Measurements from ENCODE around the gene SYCP2. TPM values are rescaled to one million over a fixed set of nuclear protein-coding genes. Genes with fewer than 3 reads are reported as not detected.

SYCP2 gene
- polyA plus RNA-seq, 1 of the 3 experiments (the other 2 are of a cell fraction), result 0.76 TPM

- TF ChIP-seq FOXJ3 (CRISPR knock-in tag; IDR thresholded peaks at IDR 0.05) (no peak), SIN3A (IDR thresholded peaks at IDR 0.05; ENCODE audit: borderline replicate concordance, low read depth, low read length) (no peak)
Measured at GRCh38 chr20:59955131-59955796, 21.8 kb upstream of the SYCP2 start (continued).

GRCh38 chr20:59954718-59955117 lies 21.3 kb upstream of the SYCP2 start:
- Histone ChIP-seq H3F3A (replicated peaks; ENCODE audit: insufficient read depth) (no peaks in the 10 kb centered on the region), H3K9me2 (no peaks in the 10 kb centered on the region), H3K27ac (ENCODE audit: low read depth in 2 of 2, low read length in 1 of 2) (no peak overlapping the region), H4K20me1 (ENCODE audit: insufficient read depth) (no peaks in the 10 kb centered on the region), H3K9ac (no peak overlapping the region), H3K4me3 (ENCODE audit: low read depth in 2 of 2, low read length in 1 of 2) (no peak overlapping the region), H2AFZ (ENCODE audit: low read depth) (no peak overlapping the region), H3K27me3 (ENCODE audit: insufficient read depth) (no peaks in the 10 kb centered on the region), H3K36me3 (replicated peaks in 1 of 2; ENCODE audit: control insufficient read depth in 1 of 2, insufficient read depth in 2 of 2, low read length in 1 of 2) (peaks cover 0 to 2% of the 10 kb centered on the region in 2 experiments), H3K79me2 (ENCODE audit: insufficient read depth) (no peaks in the 10 kb centered on the region), H3K9me3 (no peaks in the 10 kb centered on the region), H3K4me1 (ENCODE audit: control insufficient read depth in 1 of 2, insufficient read depth in 2 of 2, low read depth in 1 of 2, low read length in 1 of 2) (no peaks in the 10 kb centered on the region), H3K4me2 (no peak overlapping the region)
- TF ChIP-seq TAF1 (IDR thresholded peaks at IDR 0.05; ENCODE audit: borderline replicate concordance, low read depth, low read length) (no peak), RCOR1 (IDR thresholded peaks at IDR 0.05; ENCODE audit: low read length) (no peak), SIN3A (IDR thresholded peaks at IDR 0.05; ENCODE audit: borderline replicate concordance, low read depth, low read length) (no peak), RFX5 (IDR thresholded peaks at IDR 0.05; ENCODE audit: low read length) (no peak), CTCF (IDR thresholded peaks at IDR 0.05) (no peak), TCF12 (IDR thresholded peaks at IDR 0.05) (no peak), FOSL2 (IDR thresholded peaks at IDR 0.05; ENCODE audit: borderline replicate concordance, low read depth) (no peak), POLR2AphosphoS5 (IDR thresholded peaks at IDR 0.05; ENCODE audit: low read depth, low read length) (no peak), JUND (IDR thresholded peaks at IDR 0.05) (no peak), GATA2 (CRISPR knock-in tag; IDR thresholded peaks at IDR 0.05) (no peak), SMC3 (IDR thresholded peaks at IDR 0.05; ENCODE audit: low read depth, low read length) (no peak), NRF1 (IDR thresholded peaks at IDR 0.05; ENCODE audit: low read depth, low read length) (no peak), RXRA (IDR thresholded peaks at IDR 0.05; ENCODE audit: borderline replicate concordance, low read depth) (no peak), MEF2A (IDR thresholded peaks at IDR 0.05; ENCODE audit: borderline replicate concordance, low read depth) (no peak), YY1 (IDR thresholded peaks at IDR 0.05; ENCODE audit: low read depth) (no peak), ZBTB33 (IDR thresholded peaks at IDR 0.05; ENCODE audit: borderline replicate concordance, low read depth) (no peak), FOXJ3 (CRISPR knock-in tag; IDR thresholded peaks at IDR 0.05) (no peak), IRF3 (IDR thresholded peaks at IDR 0.05; ENCODE audit: low read depth, low read length) (no peak)
- WGBS (ENCODE audit: low lambda C conversion rate), result 100% methylated on average over 2 of the region's 4 CpGs
- POLR2A ChIA-PET, result no interaction called here
- CTCF ChIA-PET, result interaction anchor here (1.0 to 10.9 kb wide), 5 partner anchors 8 to 126 kb away, joined by 3 to 95 read pairs (median 3); partner anchors contain the start of genes FAM217B, PPP1R3D and SYCP2
- DNase-seq, result no peak
